Measurements from ENCODE around the gene RPL22. TPM values are rescaled to one million over a fixed set of nuclear protein-coding genes. Genes with fewer than 3 reads are reported as not detected.

Gene RPL22
- total RNA-seq, 1 donor from 2014 or later: 283 TPM

GRCh38 chr1:6178751-6179563, 20.4 kb downstream of the RPL22 start:
- no peaks in the 10 kb centered on the region for H3K36me3 Mint-ChIP-seq (ENCODE audit: low read depth, unreplicated experiment)
- Histone ChIP-seq H3K36me3 (ENCODE audit: insufficient read depth, low read length) (no peaks in the 10 kb centered on the region), H3K9me3 (ENCODE audit: insufficient read depth, low read depth, low read length) (peaks cover 6% of the 10 kb centered on the region), H3K27ac (ENCODE audit: low read depth, low read length) (no peak overlapping the region), H2AFZ (ENCODE audit: low read depth, low read length) (no peak overlapping the region), H3K4me2 (ENCODE audit: low read length) (no peak overlapping the region), H3K4me1 (ENCODE audit: insufficient read depth, low read length) (no peaks in the 10 kb centered on the region), H4K20me1 (ENCODE audit: insufficient read depth, low read length) (peaks cover 40% of the 10 kb centered on the region), H3K27me3 (ENCODE audit: insufficient read depth, low read length) (peaks cover 41% of the 10 kb centered on the region), H3K4me3 (ENCODE audit: insufficient read depth, low read depth, low read length) (no peak overlapping the region), H3K9ac (ENCODE audit: low read length) (no peak overlapping the region), H3K79me2 (ENCODE audit: insufficient read depth, low read length) (peaks cover 4% of the 10 kb centered on the region)
- DNase-seq (ENCODE audit: low read depth) (no peak), FAIRE-seq (no peak)
- no peaks in the 10 kb centered on the region for H3K9me3 Mint-ChIP-seq (ENCODE audit: unreplicated experiment)
- H3K4me3 Mint-ChIP-seq (ENCODE audit: unreplicated experiment): peak overlapping the region; percentile 78
- H3K27me3 Mint-ChIP-seq (ENCODE audit: low read depth, unreplicated experiment): peaks cover 18% of the 10 kb centered on the region
- no peak overlapping the region for H3K27ac Mint-ChIP-seq (ENCODE audit: unreplicated experiment)
- TF ChIP-seq, protein P1, sequence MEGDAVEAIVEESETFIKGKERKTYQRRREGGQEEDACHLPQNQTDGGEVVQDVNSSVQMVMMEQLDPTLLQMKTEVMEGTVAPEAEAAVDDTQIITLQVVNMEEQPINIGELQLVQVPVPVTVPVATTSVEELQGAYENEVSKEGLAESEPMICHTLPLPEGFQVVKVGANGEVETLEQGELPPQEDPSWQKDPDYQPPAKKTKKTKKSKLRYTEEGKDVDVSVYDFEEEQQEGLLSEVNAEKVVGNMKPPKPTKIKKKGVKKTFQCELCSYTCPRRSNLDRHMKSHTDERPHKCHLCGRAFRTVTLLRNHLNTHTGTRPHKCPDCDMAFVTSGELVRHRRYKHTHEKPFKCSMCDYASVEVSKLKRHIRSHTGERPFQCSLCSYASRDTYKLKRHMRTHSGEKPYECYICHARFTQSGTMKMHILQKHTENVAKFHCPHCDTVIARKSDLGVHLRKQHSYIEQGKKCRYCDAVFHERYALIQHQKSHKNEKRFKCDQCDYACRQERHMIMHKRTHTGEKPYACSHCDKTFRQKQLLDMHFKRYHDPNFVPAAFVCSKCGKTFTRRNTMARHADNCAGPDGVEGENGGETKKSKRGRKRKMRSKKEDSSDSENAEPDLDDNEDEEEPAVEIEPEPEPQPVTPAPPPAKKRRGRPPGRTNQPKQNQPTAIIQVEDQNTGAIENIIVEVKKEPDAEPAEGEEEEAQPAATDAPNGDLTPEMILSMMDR (IDR thresholded peaks at IDR 0.05; ENCODE audit: insufficient read depth, low read depth, low read length): no peak
- peak; percentile 98 for TF ChIP-seq EZH2 (IDR thresholded peaks at IDR 0.05; ENCODE audit: insufficient read depth, low read length)
- peaks cover 7% of the 10 kb centered on the region for H3K4me1 Mint-ChIP-seq (ENCODE audit: low read depth, unreplicated experiment)

DNA sequence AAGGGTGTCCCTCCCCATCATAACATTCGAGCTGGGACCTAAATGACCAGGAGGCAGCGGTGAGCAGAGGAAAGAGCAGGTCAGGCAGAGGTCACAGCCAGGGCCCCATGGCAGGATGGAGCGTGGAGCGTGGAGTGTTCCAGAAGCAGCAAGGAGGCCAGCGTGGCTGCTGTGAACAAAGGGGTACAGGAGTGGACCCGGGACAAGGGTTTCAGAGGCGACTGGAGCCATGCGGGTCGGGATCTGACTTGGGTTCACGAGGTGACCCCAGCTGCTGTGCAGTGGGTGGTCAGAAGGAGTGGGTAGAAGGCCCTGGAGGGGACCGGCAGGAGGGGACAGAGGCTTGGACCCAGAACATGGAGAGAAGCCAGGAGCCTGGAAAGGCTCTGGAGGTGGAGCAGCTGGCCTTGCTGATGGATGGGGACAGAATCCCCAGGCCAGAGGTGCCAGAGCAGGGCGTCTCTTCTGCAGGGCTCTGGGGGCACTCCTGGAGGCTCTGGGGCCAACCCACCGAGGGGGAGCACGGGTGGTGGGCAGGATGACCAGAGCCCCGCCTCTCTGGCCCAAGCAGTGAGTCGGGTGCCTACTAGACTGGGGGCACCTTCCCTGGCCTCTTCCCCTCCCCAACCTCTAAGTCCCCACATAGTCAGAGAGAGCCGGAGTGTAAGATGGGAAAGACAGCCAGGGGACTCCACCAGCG, 21.6 kb downstream of the RPL22 start:
- H3K4me3 ChIP-seq (ENCODE audit: insufficient read depth, low read depth, low read length): no peak overlapping the region
- Mint-ChIP-seq H3K36me3 (ENCODE audit: low read depth, unreplicated experiment) (no peaks in the 10 kb centered on the region), H3K27me3 (ENCODE audit: low read depth, unreplicated experiment) (peaks cover 18% of the 10 kb centered on the region), H3K9me3 (ENCODE audit: unreplicated experiment) (no peaks in the 10 kb centered on the region), H3K4me3 (ENCODE audit: unreplicated experiment) (peak overlapping the region; percentile 55), H3K27ac (ENCODE audit: unreplicated experiment) (no peak overlapping the region), H3K4me1 (ENCODE audit: low read depth, unreplicated experiment) (no peaks in the 10 kb centered on the region)
- peaks cover 41% of the 10 kb centered on the region for H3K27me3 ChIP-seq (ENCODE audit: insufficient read depth, low read length)
- FAIRE-seq (no peak), DNase-seq (ENCODE audit: low read depth) (no peak)
- peaks cover 6% of the 10 kb centered on the region for H3K9me3 ChIP-seq (ENCODE audit: insufficient read depth, low read depth, low read length)
- H3K79me2 ChIP-seq (ENCODE audit: insufficient read depth, low read length): peaks cover under 1% of the 10 kb centered on the region
- no peak overlapping the region for H3K27ac ChIP-seq (ENCODE audit: low read depth, low read length)
- no peaks in the 10 kb centered on the region for H3K4me1 ChIP-seq (ENCODE audit: insufficient read depth, low read length)
- H3K9ac ChIP-seq (ENCODE audit: low read length): no peak overlapping the region
- no peaks in the 10 kb centered on the region for H3K36me3 ChIP-seq (ENCODE audit: insufficient read depth, low read length)
- H4K20me1 ChIP-seq (ENCODE audit: insufficient read depth, low read length): peaks cover 28% of the 10 kb centered on the region
- TF ChIP-seq EZH2 (IDR thresholded peaks at IDR 0.05; ENCODE audit: insufficient read depth, low read length): no peak
- TF ChIP-seq, protein P1 (IDR thresholded peaks at IDR 0.05; ENCODE audit: insufficient read depth, low read depth, low read length): no peak
- H2AFZ ChIP-seq (ENCODE audit: low read depth, low read length): no peak overlapping the region
- H3K4me2 ChIP-seq (ENCODE audit: low read length): no peak overlapping the region
